Stimulated activated CD4-positive, alpha-beta T cell treated with anti-CD3 and anti-CD28 coated beads, TNF-alpha, amount 100 ng/mL, for 1 hour (primary cell): Measurements from ENCODE around the gene SLC12A4.
"Not testable (repeated sequence)": the region's sequence is repeated elsewhere in the genome, so short reads cannot be mapped to it uniquely, and the experiment has no call there.

Source experiments
- DNase-seq, 3 donors: peaks; one replicate each; pipeline ENCODE4 v3.0.0-alpha.2; 2020; ENCODE audit warnings: low read depth in 3 of 3, low spot score in 1 of 3

SLC12A4 gene

GRCh38 chr16:67928561-67929364 lies 39.7 kb downstream of the SLC12A4 start:
- peak; percentile 36 to 66 (median 48) for DNase-seq

GRCh38 chr16:67928147-67928546 lies 40.3 kb downstream of the SLC12A4 start:
- DNase-seq = no peak

DNA sequence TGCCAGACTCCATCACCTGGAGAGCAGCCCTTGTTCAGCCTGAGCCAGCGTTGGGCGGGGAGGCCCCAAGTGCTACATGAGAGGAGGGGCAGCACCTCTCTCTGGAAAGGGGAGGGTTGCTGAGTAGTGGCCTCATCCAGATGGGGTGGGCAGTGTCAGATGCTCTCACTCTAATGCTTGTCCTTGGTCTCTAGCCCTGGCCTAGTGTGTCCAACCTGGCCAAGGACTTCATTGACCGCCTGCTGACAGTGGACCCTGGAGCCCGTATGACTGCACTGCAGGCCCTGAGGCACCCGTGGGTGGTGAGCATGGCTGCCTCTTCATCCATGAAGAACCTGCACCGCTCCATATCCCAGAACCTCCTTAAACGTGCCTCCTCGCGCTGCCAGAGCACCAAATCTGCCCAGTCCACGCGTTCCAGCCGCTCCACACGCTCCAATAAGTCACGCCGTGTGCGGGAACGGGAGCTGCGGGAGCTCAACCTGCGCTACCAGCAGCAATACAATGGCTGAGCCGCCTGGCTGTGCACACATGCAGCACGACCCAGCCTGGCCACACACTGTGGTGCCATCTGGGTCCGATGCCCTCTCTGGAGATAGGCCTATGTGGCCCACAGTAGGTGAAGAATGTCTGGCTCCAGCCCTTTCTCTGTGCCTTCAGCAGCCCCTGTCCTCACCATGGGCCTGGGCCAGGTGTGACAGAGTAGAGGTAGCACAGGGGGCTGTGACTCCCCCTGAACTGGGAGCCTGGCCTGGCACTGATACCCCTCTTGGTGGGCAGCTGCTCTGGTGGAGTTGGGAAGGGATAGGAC lies 41.1 kb downstream of the SLC12A4 start:
- DNase-seq = no peak

DNA sequence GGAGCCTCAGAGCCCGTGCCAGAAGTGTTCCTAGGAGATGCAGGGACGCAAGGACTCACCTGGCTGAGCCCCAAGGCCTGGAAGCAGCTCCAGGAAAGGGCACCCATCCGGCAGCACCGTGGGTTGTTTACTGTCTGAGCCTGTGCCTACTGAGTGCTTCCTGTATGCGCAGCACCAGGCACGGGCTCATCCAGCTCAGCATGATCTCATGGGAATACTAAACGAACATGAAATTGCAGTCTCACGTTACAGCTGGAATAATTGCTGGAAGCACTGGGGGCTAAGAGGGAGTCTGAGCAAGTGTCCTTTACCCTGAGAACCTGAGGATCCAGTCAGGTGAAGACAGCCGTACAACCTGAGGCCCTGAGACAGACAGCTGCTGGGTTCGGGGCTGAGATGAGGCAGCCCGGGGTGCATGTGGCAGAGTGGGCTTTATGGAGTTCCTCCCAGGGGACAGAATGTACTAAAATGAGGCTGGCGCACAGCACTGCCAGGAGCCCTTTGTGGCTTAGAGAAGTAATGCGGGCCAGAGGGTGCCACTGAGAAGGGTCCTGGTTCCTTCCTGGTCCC lies 42.2 kb downstream of the SLC12A4 start:
- DNase-seq = no peak

GRCh38 chr16:67924140-67924906 lies 44.1 kb downstream of the SLC12A4 start:
- DNase-seq = no peak

DNA sequence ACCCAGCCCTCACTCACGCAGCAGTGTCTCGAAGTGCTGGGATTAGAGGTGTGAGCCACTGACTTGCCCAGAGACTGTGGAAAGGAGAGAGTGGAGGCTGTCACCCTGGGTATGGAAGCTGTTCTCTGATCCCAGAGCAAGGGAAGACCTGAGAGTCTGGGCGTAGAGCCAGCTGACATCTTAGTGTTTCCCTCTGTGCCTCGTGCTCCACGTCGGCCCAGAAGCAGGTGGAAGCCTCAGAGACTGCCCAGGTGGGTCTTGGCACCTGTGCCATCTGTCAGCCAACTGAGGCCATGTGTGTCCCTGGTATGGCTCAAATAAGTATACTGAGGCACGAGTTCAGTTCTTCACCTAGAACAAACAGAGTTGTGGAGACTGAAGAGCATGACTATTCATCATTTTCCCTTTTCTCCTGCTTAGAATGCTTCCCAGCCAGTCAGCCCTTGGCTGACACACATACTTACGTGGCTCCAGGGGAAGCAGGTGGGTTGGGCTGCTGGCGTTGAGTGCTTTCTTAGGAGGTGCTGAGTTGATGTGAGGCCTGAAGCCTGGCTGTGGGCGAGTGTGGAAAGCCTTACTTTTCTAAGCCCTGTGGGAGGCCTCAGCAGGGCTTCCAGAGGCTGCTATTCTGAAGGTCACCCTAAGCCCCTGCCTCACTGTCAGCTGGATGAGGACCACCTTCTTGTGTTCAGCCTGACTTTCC lies 44.9 kb downstream of the SLC12A4 start:
- DNase-seq = no peak

DNA sequence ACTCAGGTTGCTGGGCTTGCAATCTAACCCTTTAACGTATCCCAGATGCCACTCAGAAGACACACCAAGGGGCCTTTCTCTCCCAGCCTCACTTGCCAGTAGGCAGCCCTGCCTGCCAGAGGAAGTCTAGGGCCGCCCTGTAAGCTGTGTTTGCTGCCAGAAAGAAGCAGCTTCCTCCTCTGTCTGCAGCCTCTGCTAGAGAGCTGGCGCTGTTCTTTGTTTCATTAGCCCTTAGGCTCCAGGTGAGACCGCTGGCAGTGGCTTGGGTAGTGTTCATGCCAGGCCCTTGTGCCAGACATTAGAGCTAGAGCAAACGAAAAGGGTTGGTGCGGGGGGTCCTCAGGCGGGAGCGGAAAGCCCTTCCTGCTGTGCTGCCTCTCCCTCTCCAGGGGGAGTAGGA lies 45.7 kb downstream of the SLC12A4 start:
- DNase-seq = no peak

- no peak for DNase-seq
Observed at GRCh38 chr16:67922221-67922620, 46.2 kb downstream of the SLC12A4 start.

GRCh38 chr16:67919622-67920221 lies 48.7 kb downstream of the SLC12A4 start:
- no peak for DNase-seq

DNA sequence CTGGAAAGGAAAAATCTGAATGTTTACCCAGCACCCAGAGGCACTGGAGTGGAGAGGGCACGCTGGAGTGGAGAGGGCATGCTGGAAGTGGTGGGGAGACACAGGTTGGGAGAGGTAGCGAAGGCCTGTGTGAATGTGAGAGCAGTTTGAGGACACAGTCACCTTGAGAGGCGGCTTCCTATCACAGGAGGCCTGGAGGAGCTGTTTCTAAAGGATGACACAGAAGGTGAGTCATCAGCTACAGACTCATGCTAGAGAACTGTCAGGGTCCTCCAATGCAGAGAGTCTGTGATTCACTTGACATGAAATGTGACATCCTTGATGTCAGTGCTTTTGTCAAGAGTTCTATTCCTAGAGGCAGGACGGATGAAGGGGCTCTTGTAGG lies 50.6 kb downstream of the SLC12A4 start:
- no peak for DNase-seq

DNA sequence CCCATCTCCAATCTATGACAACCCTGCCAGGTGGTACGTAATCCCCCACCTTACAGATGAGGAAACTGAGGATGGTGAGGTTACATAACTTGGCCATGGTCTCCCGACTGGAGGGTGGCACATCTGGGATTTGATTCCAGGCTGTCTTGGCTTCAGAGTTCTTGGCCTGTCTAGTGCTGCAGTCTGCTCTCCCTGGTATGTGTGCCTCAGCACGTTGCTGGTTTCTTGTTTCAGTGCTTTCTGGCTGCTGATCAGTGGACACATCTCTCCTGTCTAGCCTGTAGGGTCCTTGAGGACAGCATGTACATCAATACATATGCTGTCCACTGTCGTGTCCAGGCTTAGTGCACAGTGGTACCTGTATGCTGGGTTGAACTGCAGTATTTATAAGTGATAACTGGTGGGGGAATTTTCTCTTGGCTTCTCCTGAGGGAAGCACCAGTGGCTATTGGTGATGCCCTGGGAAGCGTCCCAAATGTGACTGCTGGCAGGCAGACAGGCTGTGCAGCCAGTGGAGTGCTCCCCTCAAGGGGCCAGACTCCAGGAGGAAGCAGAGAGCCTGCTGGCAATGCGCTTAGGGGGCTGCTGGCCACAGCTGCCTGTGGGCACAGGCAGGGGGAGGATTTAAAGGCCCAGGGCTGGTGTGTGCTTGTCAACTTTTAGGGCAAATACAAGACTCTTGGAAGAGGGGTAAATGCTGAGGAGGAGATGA lies 51.1 kb downstream of the SLC12A4 start:
- no peak for DNase-seq

DNA sequence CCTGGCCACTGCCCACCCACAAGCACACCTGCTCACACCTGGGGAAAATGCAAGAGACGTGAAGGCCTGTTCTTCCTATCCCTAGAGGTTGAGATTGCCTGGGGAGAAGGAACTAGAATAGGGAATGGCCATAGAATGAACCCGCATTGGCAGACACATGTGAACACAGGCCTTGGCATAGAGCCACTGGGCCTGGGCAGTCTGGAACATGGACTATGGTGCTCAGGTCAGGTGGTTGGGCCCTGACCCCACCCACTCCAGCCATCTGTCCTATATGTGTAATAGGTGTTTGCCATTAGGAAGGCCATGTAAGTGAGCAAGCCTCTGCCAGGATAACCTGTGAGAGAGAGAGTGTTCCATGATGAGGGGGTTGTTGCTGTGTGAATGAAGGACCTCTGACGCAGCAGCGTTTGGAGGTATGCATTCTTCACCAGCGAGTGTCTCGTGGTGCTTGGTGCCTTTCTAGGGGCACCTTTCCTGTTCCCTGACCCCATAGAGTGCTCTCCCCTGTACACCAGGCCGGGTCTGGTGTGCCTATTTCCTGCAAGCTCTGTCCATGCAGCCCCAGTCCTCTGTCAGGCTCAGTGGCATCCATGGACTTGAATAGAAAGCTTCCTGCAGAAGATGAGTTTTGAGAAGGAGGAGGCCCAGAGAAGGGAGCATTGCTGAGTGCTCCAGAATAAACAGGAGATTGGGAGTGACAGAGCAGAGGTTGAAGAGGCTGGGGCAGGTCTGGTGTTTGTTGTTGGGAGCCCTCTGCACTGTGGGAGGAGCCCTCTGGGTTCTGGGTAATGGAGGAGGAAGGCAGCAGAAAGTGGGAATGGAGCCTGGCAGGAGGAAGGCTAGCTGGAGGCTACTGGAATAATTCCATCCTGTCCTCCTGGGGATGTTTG lies 52.4 kb downstream of the SLC12A4 start:
- DNase-seq = no peak

- DNase-seq = not testable (repeated sequence)
Observed at GRCh38 chr16:67915496-67915769, 53.0 kb downstream of the SLC12A4 start.

DNA sequence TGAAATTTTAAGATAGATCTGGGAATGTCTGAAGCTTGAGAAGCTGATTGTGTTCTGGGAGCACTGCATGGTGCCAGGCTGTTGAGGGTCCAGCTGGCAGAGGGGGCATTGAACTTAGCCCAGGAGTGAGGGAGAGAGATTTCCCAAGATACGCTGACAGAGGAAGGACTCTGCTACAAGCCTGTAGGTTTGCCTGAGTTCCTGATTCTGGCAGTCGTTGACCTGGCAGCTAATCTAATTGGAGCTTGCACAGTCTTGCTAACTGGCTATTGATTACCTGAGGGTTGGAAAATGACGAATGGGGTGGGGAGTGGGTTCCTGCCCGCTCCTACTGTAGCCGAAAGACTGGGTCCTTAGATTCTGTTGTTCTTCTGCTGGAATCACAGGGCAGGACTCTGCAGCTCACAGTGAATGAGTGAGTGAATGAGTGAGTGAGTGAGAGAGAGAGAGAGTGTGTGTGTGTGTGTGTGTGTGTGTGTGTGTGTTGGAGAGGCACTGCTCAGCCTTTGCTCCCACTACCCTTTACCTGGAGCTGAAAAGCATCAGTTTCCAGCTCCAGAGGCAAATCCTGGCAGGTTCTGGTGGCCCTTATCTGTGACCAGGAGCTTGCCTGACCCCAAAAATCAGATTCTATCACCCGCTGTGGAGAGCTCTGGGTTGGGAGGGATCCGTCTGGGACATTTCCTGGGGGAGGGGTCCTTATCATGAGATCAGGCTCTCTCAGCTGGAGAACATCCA lies 53.5 kb downstream of the SLC12A4 start:
- no peak for DNase-seq

DNA sequence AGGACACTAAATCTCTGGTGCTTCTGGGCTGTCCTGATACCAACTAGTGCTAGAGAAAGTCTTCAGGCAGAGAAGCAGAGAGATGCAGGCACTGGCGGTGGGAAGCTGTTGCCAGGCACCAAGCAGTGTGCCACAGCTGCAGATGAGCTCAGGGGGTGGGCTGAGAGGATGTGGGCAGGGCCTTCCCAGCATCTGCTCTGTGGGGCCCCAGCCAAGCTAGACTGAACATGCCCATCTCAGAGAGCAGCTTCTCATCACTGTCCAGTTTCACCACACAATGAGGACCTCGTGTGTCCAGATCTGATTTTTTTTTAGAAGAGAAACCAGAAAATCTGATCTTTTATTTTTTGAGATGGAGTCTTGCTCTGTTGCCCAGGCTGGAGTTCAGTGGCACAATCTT lies 58.3 kb downstream of the SLC12A4 start:
- DNase-seq = no peak

DNA sequence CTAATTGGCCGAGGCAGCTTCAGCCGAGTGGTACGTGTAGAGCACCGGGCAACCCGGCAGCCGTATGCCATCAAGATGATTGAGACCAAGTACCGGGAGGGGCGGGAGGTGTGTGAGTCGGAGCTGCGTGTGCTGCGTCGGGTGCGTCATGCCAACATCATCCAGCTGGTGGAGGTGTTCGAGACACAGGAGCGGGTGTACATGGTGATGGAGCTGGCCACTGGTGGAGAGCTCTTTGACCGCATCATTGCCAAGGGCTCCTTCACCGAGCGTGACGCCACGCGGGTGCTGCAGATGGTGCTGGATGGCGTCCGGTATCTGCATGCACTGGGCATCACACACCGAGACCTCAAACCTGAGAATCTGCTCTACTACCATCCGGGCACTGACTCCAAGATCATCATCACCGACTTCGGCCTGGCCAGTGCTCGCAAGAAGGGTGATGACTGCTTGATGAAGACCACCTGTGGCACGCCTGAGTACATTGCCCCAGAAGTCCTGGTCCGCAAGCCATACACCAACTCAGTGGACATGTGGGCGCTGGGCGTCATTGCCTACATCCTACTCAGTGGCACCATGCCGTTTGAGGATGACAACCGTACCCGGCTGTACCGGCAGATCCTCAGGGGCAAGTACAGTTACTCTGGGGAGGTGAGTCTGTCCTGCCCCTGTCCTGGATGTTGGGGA lies 59.2 kb downstream of the SLC12A4 start:
- DNase-seq = no peak

GRCh38 chr16:67907397-67908180 lies 60.8 kb downstream of the SLC12A4 start:
- DNase-seq = no peak
